NB4 (cell line): ENCODE results near the gene NKX2-3.

Source experiments
- MYC ChIP-seq: IDR thresholded peaks from 2 replicates; pipeline ENCODE4 v1.6.1; 2011; ENCODE audit warnings: low read depth, low read length
- POLR2A ChIP-seq: IDR thresholded peaks from 2 replicates; pipeline ENCODE4 v1.6.1; 2011; ENCODE audit warnings: mild to moderate bottlenecking; ENCODE audit not compliant: insufficient read length; ENCODE audit errors: extremely low read depth
- TF ChIP-seq, protein P1 (sequence below): IDR thresholded peaks from one replicate; pipeline ENCODE4 v1.5.1; 2012; ENCODE audit warnings: low read depth, low read length

DNA sequence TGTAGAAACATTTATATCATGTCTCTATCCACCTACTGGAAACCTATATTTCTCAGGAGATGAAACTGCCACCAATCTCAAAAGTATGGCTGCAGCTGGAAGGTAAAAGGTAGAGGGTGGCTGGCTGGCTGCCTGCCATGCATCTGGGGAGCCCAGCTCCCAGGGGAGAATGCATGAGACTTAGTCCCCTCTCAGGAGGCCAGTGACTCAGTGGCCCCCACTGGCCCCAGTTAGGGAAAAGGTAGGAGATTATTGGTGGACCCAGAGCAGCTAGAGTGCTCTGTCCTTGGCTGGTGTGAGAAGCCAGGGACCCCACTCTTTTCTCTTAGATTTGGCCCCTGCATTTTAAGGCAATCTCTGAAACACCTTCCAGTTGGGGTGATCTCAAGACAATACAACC lies 6.8 kb upstream of the NKX2-3 start:
- TF ChIP-seq, protein P1, sequence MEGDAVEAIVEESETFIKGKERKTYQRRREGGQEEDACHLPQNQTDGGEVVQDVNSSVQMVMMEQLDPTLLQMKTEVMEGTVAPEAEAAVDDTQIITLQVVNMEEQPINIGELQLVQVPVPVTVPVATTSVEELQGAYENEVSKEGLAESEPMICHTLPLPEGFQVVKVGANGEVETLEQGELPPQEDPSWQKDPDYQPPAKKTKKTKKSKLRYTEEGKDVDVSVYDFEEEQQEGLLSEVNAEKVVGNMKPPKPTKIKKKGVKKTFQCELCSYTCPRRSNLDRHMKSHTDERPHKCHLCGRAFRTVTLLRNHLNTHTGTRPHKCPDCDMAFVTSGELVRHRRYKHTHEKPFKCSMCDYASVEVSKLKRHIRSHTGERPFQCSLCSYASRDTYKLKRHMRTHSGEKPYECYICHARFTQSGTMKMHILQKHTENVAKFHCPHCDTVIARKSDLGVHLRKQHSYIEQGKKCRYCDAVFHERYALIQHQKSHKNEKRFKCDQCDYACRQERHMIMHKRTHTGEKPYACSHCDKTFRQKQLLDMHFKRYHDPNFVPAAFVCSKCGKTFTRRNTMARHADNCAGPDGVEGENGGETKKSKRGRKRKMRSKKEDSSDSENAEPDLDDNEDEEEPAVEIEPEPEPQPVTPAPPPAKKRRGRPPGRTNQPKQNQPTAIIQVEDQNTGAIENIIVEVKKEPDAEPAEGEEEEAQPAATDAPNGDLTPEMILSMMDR, result no peak
- TF ChIP-seq POLR2A, result no peak
- TF ChIP-seq MYC, result no peak
